ENCODE data around the gene TPSG1.

TPSG1 gene

GRCh38 chr16:1214719-1215118, 10.3 kb downstream of the TPSG1 start:
- Histone ChIP-seq H3K4me1 (ENCODE audit: low read length) (no peaks in the 10 kb centered on the region), H3K27ac (ENCODE audit: low read length) (no peak overlapping the region), H3K9ac (ENCODE audit: low read length) (no peak overlapping the region), H3K4me3 (ENCODE audit: low read length) (no peak overlapping the region), H3K4me2 (ENCODE audit: low read depth, low read length) (no peak overlapping the region), H3F3A (ENCODE audit: insufficient read depth, low read length) (no peaks in the 10 kb centered on the region), H3K79me2 (ENCODE audit: low read length) (no peaks in the 10 kb centered on the region), H3K27me3 (replicated peaks; ENCODE audit: insufficient read depth, low read length) (peaks cover 96% of the 10 kb centered on the region), H4K20me1 (ENCODE audit: insufficient read depth, low read length) (no peaks in the 10 kb centered on the region), H3K9me3 (replicated peaks; ENCODE audit: insufficient read depth, low read length) (no peaks in the 10 kb centered on the region), H3K36me3 (replicated peaks; ENCODE audit: insufficient read depth, low read length) (no peaks in the 10 kb centered on the region), H2AFZ (ENCODE audit: low read length) (no peak overlapping the region), H3K9me2 (replicated peaks; ENCODE audit: insufficient read depth, low read length) (no peaks in the 10 kb centered on the region)
- DNase-seq, result no peak
- TF ChIP-seq EZH2 (optimal IDR thresholded peaks at IDR 0.05; ENCODE audit: low read depth, low read length), result no peak
- TF ChIP-seq CTCF (IDR thresholded peaks at IDR 0.05; ENCODE audit: low read length), result no peak
- TF ChIP-seq EZH2phosphoT487 (IDR thresholded peaks at IDR 0.05; ENCODE audit: low read length), result no peak

- Histone ChIP-seq H3K27ac (ENCODE audit: low read length) (no peak overlapping the region), H3F3A (ENCODE audit: insufficient read depth, low read length) (no peaks in the 10 kb centered on the region), H2AFZ (ENCODE audit: low read length) (no peak overlapping the region), H3K4me3 (ENCODE audit: low read length) (no peak overlapping the region), H4K20me1 (ENCODE audit: insufficient read depth, low read length) (no peaks in the 10 kb centered on the region), H3K4me2 (ENCODE audit: low read depth, low read length) (no peak overlapping the region), H3K79me2 (ENCODE audit: low read length) (no peaks in the 10 kb centered on the region), H3K4me1 (ENCODE audit: low read length) (no peaks in the 10 kb centered on the region), H3K9me2 (replicated peaks; ENCODE audit: insufficient read depth, low read length) (no peaks in the 10 kb centered on the region), H3K9ac (ENCODE audit: low read length) (no peak overlapping the region), H3K9me3 (replicated peaks; ENCODE audit: insufficient read depth, low read length) (no peaks in the 10 kb centered on the region), H3K27me3 (replicated peaks; ENCODE audit: insufficient read depth, low read length) (peaks cover 96% of the 10 kb centered on the region), H3K36me3 (replicated peaks; ENCODE audit: insufficient read depth, low read length) (no peaks in the 10 kb centered on the region)
- DNase-seq, result no peak
- TF ChIP-seq EZH2 (optimal IDR thresholded peaks at IDR 0.05; ENCODE audit: low read depth, low read length) (no peak), EZH2phosphoT487 (IDR thresholded peaks at IDR 0.05; ENCODE audit: low read length) (no peak), CTCF (IDR thresholded peaks at IDR 0.05; ENCODE audit: low read length) (no peak)
Measured at GRCh38 chr16:1213796-1214372, 11.2 kb downstream of the TPSG1 start.

GRCh38 chr16:1213231-1213630, 11.8 kb downstream of the TPSG1 start:
- peaks cover 96% of the 10 kb centered on the region for H3K27me3 ChIP-seq (replicated peaks; ENCODE audit: insufficient read depth, low read length)
- H3K4me3 ChIP-seq (ENCODE audit: low read length), result no peak overlapping the region
- H3K9me3 ChIP-seq (replicated peaks; ENCODE audit: insufficient read depth, low read length), result no peaks in the 10 kb centered on the region
- H3K9ac ChIP-seq (ENCODE audit: low read length), result no peak overlapping the region
- H4K20me1 ChIP-seq (ENCODE audit: insufficient read depth, low read length), result no peaks in the 10 kb centered on the region
- no peaks in the 10 kb centered on the region for H3K9me2 ChIP-seq (replicated peaks; ENCODE audit: insufficient read depth, low read length)
- no peak overlapping the region for H3K4me2 ChIP-seq (ENCODE audit: low read depth, low read length)
- no peaks in the 10 kb centered on the region for H3K79me2 ChIP-seq (ENCODE audit: low read length)
- no peaks in the 10 kb centered on the region for H3K4me1 ChIP-seq (ENCODE audit: low read length)
- no peak for DNase-seq
- H3K27ac ChIP-seq (ENCODE audit: low read length), result no peak overlapping the region
- H2AFZ ChIP-seq (ENCODE audit: low read length), result no peak overlapping the region
- TF ChIP-seq CTCF (IDR thresholded peaks at IDR 0.05; ENCODE audit: low read length), result no peak
- TF ChIP-seq EZH2 (optimal IDR thresholded peaks at IDR 0.05; ENCODE audit: low read depth, low read length), result no peak
- H3K36me3 ChIP-seq (replicated peaks; ENCODE audit: insufficient read depth, low read length), result no peaks in the 10 kb centered on the region
- H3F3A ChIP-seq (ENCODE audit: insufficient read depth, low read length), result no peaks in the 10 kb centered on the region
